WI38 (cell line): ENCODE measurements around the gene DCTN2.
A peak's percentile ranks its signal among the peaks of the same experiment; 100 is the strongest.
"Not testable (repeated sequence)": the region's sequence is repeated elsewhere in the genome, so short reads cannot be mapped to it uniquely, and the experiment has no call there.

Experiments used
- H3K4me3 ChIP-seq: 2 replicates; pipeline ENCODE4 v1.5.1; 2011; ENCODE audit warnings: low read depth, mild to moderate bottlenecking, control low read depth, low read length
- CTCF ChIP-seq: IDR thresholded peaks from 2 replicates; pipeline ENCODE4 v1.5.1; 2012; ENCODE audit warnings: low read depth, mild to moderate bottlenecking, control low read depth, low read length

The DCTN2 gene

GRCh38 chr12:57546438-57547287 is at the start of gene DCTN2:
TSS of gene DCTN2 (minus strand) at chr12:57547192. CDS start at chr12:57547063, 129 bp downstream.
- TF ChIP-seq CTCF: no peak
- H3K4me3 ChIP-seq: peak within 1 kb of the TSS; percentile 79

GRCh38 chr12:57593187-57593586 is 46.2 kb upstream of the DCTN2 start:
- no peak overlapping the region for H3K4me3 ChIP-seq

GRCh38 chr12:57592551-57593165 is 45.7 kb upstream of the DCTN2 start:
- no peak overlapping the region for H3K4me3 ChIP-seq
- TF ChIP-seq CTCF: no peak

More at GRCh38 chr12:57593187-57593586, 46.2 kb upstream of the DCTN2 start:
- TF ChIP-seq CTCF: no peak

GRCh38 chr12:57591782-57592325 is 44.9 kb upstream of the DCTN2 start:
- peak overlapping the region; percentile 54 for H3K4me3 ChIP-seq
- TF ChIP-seq CTCF: no peak

GRCh38 chr12:57590864-57591781 is 44.1 kb upstream of the DCTN2 start, which contains the start of gene PIP4K2C:
TSS of gene PIP4K2C (plus strand) at chr12:57591192. CDS start at chr12:57591290, 98 bp downstream.
- H3K4me3 ChIP-seq: peak within 1 kb of the TSS; percentile 54
- TF ChIP-seq CTCF: no peak

- peak overlapping the region; percentile 54 for H3K4me3 ChIP-seq
- TF ChIP-seq CTCF: no peak
Measured at GRCh38 chr12:57590479-57590863, 43.5 kb upstream of the DCTN2 start.

- not testable (repeated sequence) for H3K4me3 ChIP-seq
Measured at GRCh38 chr12:57588951-57589610, 42.1 kb upstream of the DCTN2 start.
